22Rv1 (cell line): ENCODE data around the gene INPP5B.

Experiments used
- ZFX ChIP-seq: fragments of 450-650 bp; IDR thresholded peaks from 2 replicates; pipeline ENCODE4 v1.6.1; 2017; ENCODE audit warnings: antibody characterized with exemption, borderline replicate concordance
- TF ChIP-seq, protein P1 (sequence below): fragments of 450-650 bp; IDR thresholded peaks from 2 replicates; pipeline ENCODE4 v1.5.1; 2017; ENCODE audit warnings: mild to moderate bottlenecking

DNA sequence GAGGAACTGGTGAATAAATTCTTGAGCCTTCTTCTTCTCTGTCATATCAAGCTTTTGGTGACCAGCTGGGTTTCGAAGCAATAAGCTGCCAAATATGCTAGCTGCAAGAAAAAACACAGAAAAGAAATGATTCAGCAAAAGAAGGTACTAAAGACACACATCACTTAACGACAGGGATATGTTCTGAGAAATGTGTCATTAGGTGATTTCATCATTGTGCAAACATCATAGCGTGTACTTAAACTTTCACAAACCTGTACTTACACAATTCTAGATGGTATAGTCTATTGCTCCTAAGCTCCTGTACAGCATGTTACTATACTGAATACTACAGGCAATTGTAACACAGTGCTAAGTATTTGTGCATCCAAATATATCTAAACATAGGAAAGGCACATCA lies 84.5 kb downstream of the INPP5B start:
- TF ChIP-seq, protein P1, sequence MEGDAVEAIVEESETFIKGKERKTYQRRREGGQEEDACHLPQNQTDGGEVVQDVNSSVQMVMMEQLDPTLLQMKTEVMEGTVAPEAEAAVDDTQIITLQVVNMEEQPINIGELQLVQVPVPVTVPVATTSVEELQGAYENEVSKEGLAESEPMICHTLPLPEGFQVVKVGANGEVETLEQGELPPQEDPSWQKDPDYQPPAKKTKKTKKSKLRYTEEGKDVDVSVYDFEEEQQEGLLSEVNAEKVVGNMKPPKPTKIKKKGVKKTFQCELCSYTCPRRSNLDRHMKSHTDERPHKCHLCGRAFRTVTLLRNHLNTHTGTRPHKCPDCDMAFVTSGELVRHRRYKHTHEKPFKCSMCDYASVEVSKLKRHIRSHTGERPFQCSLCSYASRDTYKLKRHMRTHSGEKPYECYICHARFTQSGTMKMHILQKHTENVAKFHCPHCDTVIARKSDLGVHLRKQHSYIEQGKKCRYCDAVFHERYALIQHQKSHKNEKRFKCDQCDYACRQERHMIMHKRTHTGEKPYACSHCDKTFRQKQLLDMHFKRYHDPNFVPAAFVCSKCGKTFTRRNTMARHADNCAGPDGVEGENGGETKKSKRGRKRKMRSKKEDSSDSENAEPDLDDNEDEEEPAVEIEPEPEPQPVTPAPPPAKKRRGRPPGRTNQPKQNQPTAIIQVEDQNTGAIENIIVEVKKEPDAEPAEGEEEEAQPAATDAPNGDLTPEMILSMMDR, result no peak
- TF ChIP-seq ZFX, result no peak
